Measurements from ENCODE around the gene SPDYE3.
A peak's percentile ranks its signal among the peaks of the same experiment; 100 is the strongest.
"Not testable (repeated sequence)": the region's sequence is repeated elsewhere in the genome, so short reads cannot be mapped to it uniquely, and the experiment has no call there.

SPDYE3 gene

DNA sequence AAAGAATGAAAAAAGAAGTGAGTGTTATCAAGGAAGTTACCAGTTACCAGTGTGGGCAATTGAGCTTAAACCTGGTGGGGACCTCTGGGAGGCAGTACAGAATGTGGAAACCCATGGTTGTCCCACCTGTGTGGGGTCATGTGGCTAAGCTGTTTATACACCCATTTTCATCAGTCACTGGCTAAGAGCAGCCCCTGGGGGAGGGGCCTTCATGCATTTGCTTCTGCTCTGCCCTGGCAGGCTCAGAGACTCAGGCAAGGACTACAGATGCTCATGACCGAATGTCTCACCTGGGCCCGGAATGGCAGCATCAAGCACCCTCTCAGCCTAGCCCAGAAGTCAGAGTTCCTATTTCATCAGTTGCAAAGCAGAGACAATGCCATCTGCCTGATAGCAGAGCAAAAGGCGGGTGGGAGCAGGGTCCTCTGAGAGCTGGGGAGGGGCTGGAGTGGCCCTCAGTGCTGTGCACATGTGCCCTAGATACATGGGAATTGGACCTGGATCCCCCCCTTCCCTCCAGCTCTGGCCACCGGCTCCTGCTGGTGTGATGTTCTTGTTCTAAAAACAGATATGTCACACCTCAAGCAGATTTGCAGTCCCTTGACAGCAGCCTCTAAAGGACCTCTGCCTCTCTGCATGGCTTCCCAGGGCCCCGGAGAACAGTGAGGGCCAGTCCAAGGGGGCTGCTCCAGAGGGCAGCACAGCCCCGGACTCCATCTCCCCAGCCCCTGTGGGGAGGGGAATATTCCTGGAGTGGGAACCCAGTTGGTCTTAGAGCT lies 20.1 kb upstream of the SPDYE3 start:
- not testable (repeated sequence) for DNase-seq (ENCODE audit: low spot score)

DNA sequence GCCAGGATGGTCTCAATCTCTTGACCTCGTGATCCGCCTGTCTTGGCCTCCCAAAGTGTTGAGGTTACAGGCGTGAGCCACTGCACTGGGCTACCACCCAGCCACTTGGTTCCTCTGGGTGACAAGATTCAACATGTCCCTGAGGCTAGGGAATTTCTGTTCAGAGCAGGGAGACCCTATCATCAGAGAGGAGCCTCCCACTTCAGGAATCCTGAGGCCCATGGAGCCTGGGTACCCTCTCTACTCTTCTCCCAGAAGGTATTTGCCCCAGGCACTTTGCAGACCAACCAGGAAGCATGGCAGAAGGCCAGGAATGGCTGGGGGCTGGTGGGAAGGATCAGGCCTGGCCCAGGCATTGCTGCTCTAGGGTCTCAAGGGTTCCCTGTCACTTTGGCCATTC lies 19.2 kb upstream of the SPDYE3 start:
- not testable (repeated sequence) for DNase-seq (ENCODE audit: low spot score)

GRCh38 chr7:100292162-100292561 lies 15.3 kb upstream of the SPDYE3 start:
- DNase-seq (ENCODE audit: low spot score), result not testable (repeated sequence)

- DNase-seq (ENCODE audit: low spot score), result peak; percentile 47
Observed at GRCh38 chr7:100295269-100295668, 12.2 kb upstream of the SPDYE3 start.

- not testable (repeated sequence) for DNase-seq (ENCODE audit: low spot score)
Observed at GRCh38 chr7:100297852-100298631, 9.5 kb upstream of the SPDYE3 start.

DNA sequence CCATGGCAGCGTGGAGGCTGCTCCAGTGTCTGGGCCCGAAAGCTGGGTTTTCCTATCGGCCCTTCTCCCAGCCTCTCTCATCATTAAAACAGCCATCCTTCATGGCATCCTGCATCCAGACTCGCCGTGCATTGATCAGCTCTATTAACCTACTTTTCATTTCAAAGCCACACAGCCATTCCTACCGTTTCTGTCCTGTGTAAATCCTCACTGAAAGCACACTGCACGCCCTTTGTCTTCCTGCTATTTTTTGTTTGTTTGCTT lies 8.9 kb upstream of the SPDYE3 start:
- DNase-seq (ENCODE audit: low spot score), result not testable (repeated sequence)

DNA sequence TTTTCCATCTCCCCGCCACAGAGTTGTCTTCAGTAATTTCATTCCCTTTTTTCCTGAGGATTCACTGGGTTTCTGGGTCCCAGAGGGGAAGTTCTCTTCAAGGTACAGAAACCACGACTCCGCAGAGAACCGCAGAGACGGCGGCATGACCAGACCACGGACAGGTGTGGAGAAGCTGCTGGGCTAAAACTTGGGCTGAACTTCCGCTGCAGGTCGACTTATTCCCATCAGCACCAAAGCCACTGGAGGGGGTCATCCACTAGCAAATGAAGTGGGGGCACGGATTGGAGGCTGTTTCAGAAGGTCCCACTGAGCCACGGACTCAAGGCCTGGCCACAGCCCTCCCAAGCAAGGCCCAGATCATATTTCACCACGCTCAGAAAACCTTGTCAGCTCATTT lies 3.0 kb upstream of the SPDYE3 start:
- not testable (repeated sequence) for DNase-seq (ENCODE audit: low spot score)

DNA sequence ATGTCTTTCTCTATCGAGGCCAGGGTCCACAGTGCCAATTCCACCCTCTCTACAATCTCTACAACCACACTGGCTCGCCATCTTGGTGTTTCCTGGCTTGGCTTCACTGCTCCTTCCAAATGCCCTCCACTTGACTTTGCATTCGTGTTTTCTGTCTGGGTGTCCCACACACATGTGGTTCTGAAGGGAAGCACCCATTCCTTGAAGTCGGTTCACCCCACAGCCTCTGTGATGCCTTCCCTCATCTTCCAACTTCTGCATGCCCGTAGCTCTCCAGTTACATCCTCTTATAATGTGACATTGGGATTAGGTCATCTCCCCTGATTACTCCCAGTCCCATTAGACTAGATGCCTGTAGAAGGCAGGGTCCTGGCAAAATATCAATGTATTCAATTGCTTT lies 10.8 kb downstream of the SPDYE3 start:
- not testable (repeated sequence) for DNase-seq (ENCODE audit: low spot score)

GRCh38 chr7:100321648-100322047 lies 14.1 kb downstream of the SPDYE3 start:
- not testable (repeated sequence) for DNase-seq (ENCODE audit: low spot score)

DNA sequence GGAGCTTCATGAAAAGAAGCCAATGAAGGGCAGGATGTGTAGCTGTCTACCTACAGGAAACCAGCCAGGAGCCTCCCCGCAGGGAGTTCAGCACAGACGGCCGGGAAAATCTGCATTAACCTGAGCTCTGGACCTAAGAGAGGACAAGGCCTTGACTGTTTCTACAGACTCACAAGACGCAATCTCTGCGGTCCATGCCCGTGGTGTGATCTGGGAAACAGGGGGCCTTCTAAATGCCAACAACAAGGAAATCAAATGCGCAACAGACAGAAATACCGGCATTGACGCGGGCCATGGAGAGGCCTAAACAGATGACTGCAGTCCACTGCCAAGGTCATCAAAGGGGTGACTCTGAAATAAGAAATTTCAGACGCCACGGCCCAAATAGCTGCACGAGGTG lies 16.7 kb downstream of the SPDYE3 start:
- not testable (repeated sequence) for DNase-seq (ENCODE audit: low spot score)

- DNase-seq (ENCODE audit: low spot score), result not testable (repeated sequence)
Observed at GRCh38 chr7:100325671-100326070, 18.2 kb downstream of the SPDYE3 start.

DNA sequence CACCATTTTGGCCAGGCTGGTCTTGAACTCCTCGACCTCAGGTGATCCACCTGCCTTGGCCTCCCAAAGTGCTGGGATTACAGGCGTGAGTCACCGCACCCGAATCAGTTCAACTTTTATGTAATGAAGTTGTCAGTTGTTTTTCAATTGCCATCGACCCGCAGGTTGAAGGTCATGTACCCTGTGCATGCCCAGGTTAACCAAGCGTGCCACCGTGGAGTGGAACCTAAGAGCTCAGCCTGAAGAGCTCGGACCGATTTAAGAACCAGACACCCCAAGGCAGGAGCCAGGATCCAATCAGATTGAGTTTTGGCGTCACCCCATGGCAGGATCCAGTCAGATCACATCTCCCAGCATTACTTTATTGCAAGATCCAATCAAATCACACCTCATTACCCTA lies 19.4 kb downstream of the SPDYE3 start:
- DNase-seq (ENCODE audit: low spot score), result not testable (repeated sequence)

- peak; percentile 96 for DNase-seq (ENCODE audit: low spot score)
Observed at GRCh38 chr7:100335566-100336466, 28.3 kb downstream of the SPDYE3 start.

DNA sequence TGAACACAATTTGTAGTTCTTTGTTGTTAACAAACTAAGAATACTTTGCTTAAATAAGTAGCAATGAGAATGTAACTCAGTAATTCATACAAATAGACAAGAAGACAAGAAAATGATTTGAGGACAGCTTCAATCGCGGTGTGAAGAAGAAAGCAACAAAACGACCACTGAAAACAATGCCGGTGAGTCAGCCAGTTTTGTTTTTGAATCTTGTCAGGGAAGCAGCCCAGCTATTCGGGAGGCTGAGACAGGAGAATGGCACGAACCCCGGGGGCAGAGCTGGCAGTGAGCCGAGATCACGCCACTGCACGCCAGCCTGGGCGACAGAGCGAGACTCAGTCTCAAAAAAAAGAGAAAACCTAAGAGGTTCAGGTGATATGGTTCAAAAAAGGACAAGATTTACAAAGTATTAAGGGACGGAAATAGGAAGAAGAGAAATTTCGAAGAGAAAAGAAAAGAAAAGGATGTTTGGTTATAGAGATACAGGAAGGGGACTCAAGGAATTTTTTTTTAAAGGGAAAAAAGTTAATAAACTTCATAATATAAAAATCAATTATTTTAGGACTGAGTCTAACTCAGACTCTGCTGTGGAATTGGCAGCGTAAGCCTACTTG lies 30.7 kb downstream of the SPDYE3 start:
- DNase-seq (ENCODE audit: low spot score), result peak; percentile 83

GRCh38 chr7:100341286-100341685 lies 33.8 kb downstream of the SPDYE3 start:
- not testable (repeated sequence) for DNase-seq (ENCODE audit: low spot score)

DNA sequence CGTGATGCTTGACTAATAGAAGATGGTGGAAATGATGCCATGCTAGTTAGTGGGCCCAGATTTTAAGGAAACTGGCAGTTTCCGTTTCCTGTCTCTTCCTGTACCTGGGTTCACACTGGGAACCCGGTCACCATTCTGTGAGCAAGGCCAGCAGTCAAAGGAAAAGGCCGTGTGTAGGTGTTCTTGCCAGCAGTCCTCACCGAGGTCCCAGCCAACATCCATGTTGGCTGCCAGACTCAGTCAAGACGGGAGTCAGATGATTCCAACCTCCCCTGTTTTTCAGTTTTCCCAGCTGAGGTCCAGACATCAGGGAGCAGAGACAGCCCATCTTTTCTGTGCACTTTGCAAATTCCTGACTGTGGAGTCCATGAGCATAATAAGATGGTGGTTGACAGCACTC lies 35.3 kb downstream of the SPDYE3 start:
- DNase-seq (ENCODE audit: low spot score), result no peak

- DNase-seq (ENCODE audit: low spot score), result not testable (repeated sequence)
Observed at GRCh38 chr7:100344124-100344559, 36.6 kb downstream of the SPDYE3 start.

GRCh38 chr7:100344560-100345287 lies 37.2 kb downstream of the SPDYE3 start:
- DNase-seq (ENCODE audit: low spot score), result peak; percentile 68

GRCh38 chr7:100345288-100345672 lies 37.8 kb downstream of the SPDYE3 start:
- DNase-seq (ENCODE audit: low spot score), result peak; percentile 78

DNA sequence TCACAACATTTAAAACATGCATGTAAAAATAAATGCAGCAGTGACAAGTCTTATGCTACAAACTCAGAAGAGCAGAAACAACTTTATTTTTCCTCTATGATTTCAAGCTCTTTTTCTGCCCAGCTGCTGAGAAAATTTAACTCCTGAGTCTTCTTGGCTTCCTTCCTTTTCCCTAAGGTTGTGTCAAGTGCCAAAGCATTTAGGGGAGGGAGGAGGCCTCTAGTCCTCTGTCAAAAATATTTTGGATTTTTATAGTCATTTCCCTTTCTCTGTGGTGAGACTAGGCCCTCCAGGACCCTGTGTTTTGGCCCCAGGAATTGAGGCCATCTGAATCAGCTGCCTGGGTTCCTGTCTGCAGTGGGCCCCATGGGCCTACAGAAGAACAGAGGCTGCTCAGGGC lies 39.4 kb downstream of the SPDYE3 start:
- DNase-seq (ENCODE audit: low spot score), result no peak

DNA sequence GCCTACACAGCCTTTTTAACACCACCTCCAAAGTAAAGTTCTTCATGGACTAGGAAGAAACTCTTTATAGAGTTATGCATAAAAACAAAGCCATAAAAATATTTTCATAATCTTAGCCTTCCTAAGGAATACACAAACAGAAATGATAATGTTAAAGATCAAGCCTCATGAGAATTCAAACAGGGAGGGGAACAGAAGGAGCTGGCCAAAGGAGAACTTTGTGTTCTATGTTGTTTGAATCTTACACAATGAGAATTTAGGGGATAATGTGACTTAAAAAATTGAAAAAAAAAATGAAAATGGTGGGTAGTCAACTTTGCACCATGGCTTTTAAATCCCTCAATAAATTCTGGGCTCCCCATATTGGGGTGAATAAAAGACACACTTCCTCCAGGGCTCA lies 41.3 kb downstream of the SPDYE3 start:
- DNase-seq (ENCODE audit: low spot score), result no peak

Data from RKO (cell line).